ENCODE data around the gene RASSF3. TPM values are rescaled to one million over a fixed set of nuclear protein-coding genes. Genes with fewer than 3 reads are reported as not detected.

RASSF3 gene
- total RNA-seq, 2 experiments from 2014 or later = 118 to 127 TPM

DNA sequence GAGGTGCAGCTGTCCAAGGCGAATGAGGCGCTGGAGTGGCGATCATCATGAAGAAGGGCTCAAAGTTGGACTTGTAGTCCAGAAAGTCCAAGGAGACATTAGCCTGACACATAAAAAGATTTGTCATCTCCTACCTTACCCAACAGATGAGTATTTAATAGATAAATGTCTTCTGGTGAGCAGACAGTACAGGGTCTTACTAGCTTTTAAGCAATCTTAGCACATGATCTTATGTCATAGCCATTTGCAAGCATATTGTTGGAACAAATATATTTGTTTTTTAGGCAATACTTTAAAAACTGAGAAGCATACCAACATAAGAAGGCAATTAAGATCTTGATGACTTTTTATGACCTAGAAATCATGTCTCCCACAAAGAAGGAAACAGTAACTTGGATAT lies 132.9 kb downstream of the RASSF3 start:
- Histone ChIP-seq H3K9me3 (ENCODE audit: control insufficient read depth in 1 of 2, insufficient read depth in 1 of 2, low read length in 2 of 2) (no peaks in the 10 kb centered on the region), H3K36me3 (ENCODE audit: insufficient read depth, low read length) (peaks cover 70% of the 10 kb centered on the region), H3K4me1 (ENCODE audit: insufficient read depth, low read length) (peaks cover under 1% of the 10 kb centered on the region), H3K4me3 (ENCODE audit: low read length) (no peak overlapping the region), H3K27me3 (ENCODE audit: control insufficient read depth in 1 of 2, insufficient read depth in 2 of 2, low read length in 2 of 2) (no peaks in the 10 kb centered on the region), H3K27ac (ENCODE audit: low read depth in 1 of 2, low read length in 2 of 2) (no peak overlapping the region)
- no peak overlapping the region for H3K27ac Mint-ChIP-seq
- no peak for DNase-seq
- peaks cover 93% of the 10 kb centered on the region for H3K36me3 Mint-ChIP-seq (ENCODE audit: low read depth)
- no peaks in the 10 kb centered on the region for H3K9me3 Mint-ChIP-seq
- ATAC-seq (ENCODE audit: poor library complexity) = no peak
- H3K4me1 Mint-ChIP-seq (ENCODE audit: low read depth) = peaks cover under 1% of the 10 kb centered on the region
- intact Hi-C loops (cut with DNase I, micrococcal nuclease) = no loop called here
- no peaks in the 10 kb centered on the region for H3K27me3 Mint-ChIP-seq
- POLR2A ChIA-PET = no interaction called here
- TF ChIP-seq, protein P1, sequence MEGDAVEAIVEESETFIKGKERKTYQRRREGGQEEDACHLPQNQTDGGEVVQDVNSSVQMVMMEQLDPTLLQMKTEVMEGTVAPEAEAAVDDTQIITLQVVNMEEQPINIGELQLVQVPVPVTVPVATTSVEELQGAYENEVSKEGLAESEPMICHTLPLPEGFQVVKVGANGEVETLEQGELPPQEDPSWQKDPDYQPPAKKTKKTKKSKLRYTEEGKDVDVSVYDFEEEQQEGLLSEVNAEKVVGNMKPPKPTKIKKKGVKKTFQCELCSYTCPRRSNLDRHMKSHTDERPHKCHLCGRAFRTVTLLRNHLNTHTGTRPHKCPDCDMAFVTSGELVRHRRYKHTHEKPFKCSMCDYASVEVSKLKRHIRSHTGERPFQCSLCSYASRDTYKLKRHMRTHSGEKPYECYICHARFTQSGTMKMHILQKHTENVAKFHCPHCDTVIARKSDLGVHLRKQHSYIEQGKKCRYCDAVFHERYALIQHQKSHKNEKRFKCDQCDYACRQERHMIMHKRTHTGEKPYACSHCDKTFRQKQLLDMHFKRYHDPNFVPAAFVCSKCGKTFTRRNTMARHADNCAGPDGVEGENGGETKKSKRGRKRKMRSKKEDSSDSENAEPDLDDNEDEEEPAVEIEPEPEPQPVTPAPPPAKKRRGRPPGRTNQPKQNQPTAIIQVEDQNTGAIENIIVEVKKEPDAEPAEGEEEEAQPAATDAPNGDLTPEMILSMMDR (IDR thresholded peaks at IDR 0.05) = no peak
- CTCF ChIA-PET = no interaction called here
- H3K4me3 Mint-ChIP-seq = no peak overlapping the region

- no peak overlapping the region for H3K4me3 Mint-ChIP-seq
- peaks cover 88% of the 10 kb centered on the region for H3K36me3 Mint-ChIP-seq (ENCODE audit: low read depth)
- no peaks in the 10 kb centered on the region for H3K9me3 Mint-ChIP-seq
- intact Hi-C loops (cut with DNase I, micrococcal nuclease) = no loop called here
- POLR2A ChIA-PET = no interaction called here
- H3K27ac ChIP-seq (ENCODE audit: low read depth in 1 of 2, low read length in 2 of 2) = no peak overlapping the region
- no peaks in the 10 kb centered on the region for H3K27me3 ChIP-seq (ENCODE audit: control insufficient read depth in 1 of 2, insufficient read depth in 2 of 2, low read length in 2 of 2)
- H3K4me1 ChIP-seq (ENCODE audit: insufficient read depth, low read length) = no peaks in the 10 kb centered on the region
- no peak overlapping the region for H3K4me3 ChIP-seq (ENCODE audit: low read length)
- no peaks in the 10 kb centered on the region for H3K4me1 Mint-ChIP-seq (ENCODE audit: low read depth)
- CTCF ChIA-PET = interaction anchor here (0.6 kb wide), 1 partner anchor 334 kb away, joined by 3 read pairs; no protein-coding TSS in a partner anchor
- no peak overlapping the region for H3K27ac Mint-ChIP-seq
- no peaks in the 10 kb centered on the region for H3K27me3 Mint-ChIP-seq
- TF ChIP-seq, protein P1 (IDR thresholded peaks at IDR 0.05) = no peak
- H3K9me3 ChIP-seq (ENCODE audit: control insufficient read depth in 1 of 2, insufficient read depth in 1 of 2, low read length in 2 of 2) = no peaks in the 10 kb centered on the region
- ATAC-seq (ENCODE audit: poor library complexity) (no peak), DNase-seq (no peak)
- H3K36me3 ChIP-seq (ENCODE audit: insufficient read depth, low read length) = peaks cover 68% of the 10 kb centered on the region
Measured at GRCh38 chr12:64744422-64745258, 134.3 kb downstream of the RASSF3 start.

- Mint-ChIP-seq H3K4me3 (no peak overlapping the region), H3K9me3 (no peaks in the 10 kb centered on the region), H3K4me1 (ENCODE audit: low read depth) (no peaks in the 10 kb centered on the region), H3K27ac (no peak overlapping the region), H3K27me3 (no peaks in the 10 kb centered on the region), H3K36me3 (ENCODE audit: low read depth) (peaks cover 83% of the 10 kb centered on the region)
- TF ChIP-seq, protein P1 (IDR thresholded peaks at IDR 0.05) = no peak
- ATAC-seq (ENCODE audit: poor library complexity) (no peak), DNase-seq (no peak)
- Histone ChIP-seq H3K27ac (ENCODE audit: low read depth in 1 of 2, low read length in 2 of 2) (no peak overlapping the region), H3K4me1 (ENCODE audit: insufficient read depth, low read length) (no peaks in the 10 kb centered on the region), H3K4me3 (ENCODE audit: low read length) (no peak overlapping the region), H3K9me3 (ENCODE audit: control insufficient read depth in 1 of 2, insufficient read depth in 1 of 2, low read length in 2 of 2) (no peaks in the 10 kb centered on the region), H3K36me3 (ENCODE audit: insufficient read depth, low read length) (peaks cover 68% of the 10 kb centered on the region), H3K27me3 (ENCODE audit: control insufficient read depth in 1 of 2, insufficient read depth in 2 of 2, low read length in 2 of 2) (no peaks in the 10 kb centered on the region)
- POLR2A ChIA-PET = interaction anchor here (1.3 kb wide), 1 partner anchor 9 kb away, joined by 4 read pairs; no protein-coding TSS in a partner anchor
- CTCF ChIA-PET = interaction anchor here (0.6 kb wide), 1 partner anchor 334 kb away, joined by 3 read pairs; no protein-coding TSS in a partner anchor
- intact Hi-C loops (cut with DNase I, micrococcal nuclease) = no loop called here
Measured at GRCh38 chr12:64745259-64745807, 135.0 kb downstream of the RASSF3 start.
